Kidney epithelial cell (primary cell): ENCODE data around the gene MYPN. TPM values are rescaled to one million over a fixed set of nuclear protein-coding genes. Genes with fewer than 3 reads are reported as not detected.
A peak's percentile ranks its signal among the peaks of the same experiment; 100 is the strongest.

ENCODE experiments used
- DNase-seq: peaks from one replicate; pipeline ENCODE4 v3.0.0-alpha.2; 2010; ENCODE audit warnings: low read depth
- H3K27me3 ChIP-seq: 2 replicates; pipeline ENCODE4 v1.6.0; 2011; ENCODE audit warnings: low read length; ENCODE audit not compliant: control insufficient read depth, insufficient read depth
- H3K36me3 ChIP-seq: 2 replicates; pipeline ENCODE4 v1.5.1; 2011; ENCODE audit warnings: low read length; ENCODE audit not compliant: control insufficient read depth, insufficient read depth
- H3K4me3 ChIP-seq: 2 replicates; pipeline ENCODE4 v1.5.1; 2011; ENCODE audit warnings: low read depth, mild to moderate bottlenecking, control low read depth, low read length
- CTCF ChIP-seq: IDR thresholded peaks from 2 replicates; pipeline ENCODE4 v1.5.1; 2011; ENCODE audit warnings: mild to moderate bottlenecking, moderate library complexity, low read length, control low read depth, inconsistent platforms; ENCODE audit not compliant: insufficient read depth, poor library complexity, severe bottlenecking
- total RNA-seq: library from RNA; depleted of rRNA; stranded (reverse); fragments of >200 nt; gene quantifications from 2 replicates; pipeline ENCODE4 v1.2.3, GENCODE V29; 2015

MYPN gene
- total RNA-seq, 1 donor from 2014 or later, result 0.04 TPM

GRCh38 chr10:68106656-68107055, 2.6 kb upstream of the MYPN start:
- no peak for TF ChIP-seq CTCF
- Histone ChIP-seq H3K36me3 (no peaks in the 10 kb centered on the region), H3K4me3 (no peak overlapping the region), H3K27me3 (no peaks in the 10 kb centered on the region)
- peak; percentile 87 for DNase-seq

- no peak for DNase-seq
- TF ChIP-seq CTCF, result no peak
- no peaks in the 10 kb centered on the region for H3K27me3 ChIP-seq
- H3K36me3 ChIP-seq, result no peaks in the 10 kb centered on the region
- H3K4me3 ChIP-seq, result no peak overlapping the region
Measured at GRCh38 chr10:68107651-68108050, 1.6 kb upstream of the MYPN start.

- Histone ChIP-seq H3K27me3 (no peaks in the 10 kb centered on the region), H3K4me3 (no peak overlapping the region), H3K36me3 (no peaks in the 10 kb centered on the region)
- no peak for TF ChIP-seq CTCF
- no peak for DNase-seq
Measured at GRCh38 chr10:68108051-68108450, 1.2 kb upstream of the MYPN start.

GRCh38 chr10:68108653-68109052, 635 bp upstream of the MYPN start:
- no peak for DNase-seq
- Histone ChIP-seq H3K27me3 (no peaks in the 10 kb centered on the region), H3K36me3 (no peaks in the 10 kb centered on the region), H3K4me3 (no peak overlapping the region)
- no peak for TF ChIP-seq CTCF

GRCh38 chr10:68110027-68110426, 739 bp downstream of the MYPN start:
- DNase-seq, result no peak

More at GRCh38 chr10:68110027-68110426, 739 bp downstream of the MYPN start:
- Histone ChIP-seq H3K36me3 (no peaks in the 10 kb centered on the region), H3K4me3 (no peak overlapping the region), H3K27me3 (no peaks in the 10 kb centered on the region)
- TF ChIP-seq CTCF, result no peak
